K562 (cell line): ENCODE results near the gene MEGF11. TPM values are rescaled to one million over a fixed set of nuclear protein-coding genes. Genes with fewer than 3 reads are reported as not detected.

Source experiments
- ATAC-seq: fragments of 200-7000 bp; cut with Tn5 transposase; 3 replicates; pipeline ENCODE4 v1.9.1; 2020; ENCODE audit warnings: moderate library complexity
- BruUV-seq: library from RNA; stranded (reverse); fragments of 400-500 nt; replicated peaks from 2 replicates; lab custom pipeline; 2021; lab: Mats Ljungman, UMichigan
- CTCF ChIA-PET: fragments of 300-600 bp; formaldehyde crosslinking; extraction: SDS; loops from one replicate; lab custom pipeline; 2021; ENCODE audit warnings: low intra/inter-chr PET ratio; lab: Yijun Ruan, JAX
- POLR2A ChIA-PET: fragments of 300-600, 350-650 bp; sonication (Branson Sonifier 250); formaldehyde crosslinking; extraction: SDS; loops from one replicate; lab custom pipeline; 2021; ENCODE audit warnings: antibody characterized with exemption, inconsistent platforms; lab: Yijun Ruan, JAX
- DNase-seq, 4 experiments: peaks; one replicate each; pipeline versions ENCODE4 v3.0.0 to v3.0.0-alpha.2; 2011 to 2018; ENCODE audit warnings: low spot score in 3 of 4, mixed read lengths in 3 of 4; ENCODE audit errors: extremely low read depth in 1 of 4
- FAIRE-seq: peaks from 2 replicates; lab custom pipeline; 2011; peaks lifted over from hg19 to GRCh38; lab: Jason Lieb, UNC
- H2AFZ ChIP-seq: 2 replicates; pipeline ENCODE4 v1.6.0; 2011; ENCODE audit warnings: low read depth, low read length, control low read depth, inconsistent platforms
- H3K27ac ChIP-seq: fragments of 200-600 bp; 3 replicates; pipeline ENCODE4 v1.8.0; 2011; ENCODE audit warnings: low read depth, mild to moderate bottlenecking, control low read depth, inconsistent platforms, low read length, moderate library complexity, mixed read lengths; ENCODE audit errors: extremely low read depth
- H3K27me3 ChIP-seq, 2 experiments: fragments of 300-600 bp in 1 of 2; 2 replicates in 1 of 2; 3 replicates in 1 of 2; pipeline versions ENCODE4 v1.6.0 to v1.8.0; 2011; ENCODE audit warnings: inconsistent platforms in 2 of 2, low read length in 2 of 2, mild to moderate bottlenecking in 1 of 2, mixed read lengths in 1 of 2, moderate library complexity in 1 of 2; ENCODE audit not compliant: control insufficient read depth in 2 of 2, insufficient read depth in 2 of 2
- H3K36me3 ChIP-seq: fragments of 300-600 bp; 3 replicates; pipeline ENCODE4 v1.8.0; 2011; ENCODE audit warnings: mild to moderate bottlenecking, low read length, inconsistent platforms; ENCODE audit not compliant: control insufficient read depth, insufficient read depth
- H3K4me1 ChIP-seq, 2 experiments: fragments of 200-600 bp in 1 of 2; replicated peaks in 1 of 2; 2 replicates in 1 of 2; 3 replicates in 1 of 2; pipeline versions ENCODE4 v1.5.1 to v1.8.0; 2011; ENCODE audit warnings: inconsistent platforms in 2 of 2, low read length in 2 of 2, mild to moderate bottlenecking in 1 of 2, mixed read lengths in 1 of 2, moderate library complexity in 1 of 2; ENCODE audit not compliant: control insufficient read depth in 2 of 2, insufficient read depth in 2 of 2
- H3K4me2 ChIP-seq: 2 replicates; pipeline ENCODE4 v1.6.1; 2011; ENCODE audit warnings: low read length, control low read depth, inconsistent platforms, mixed read lengths; ENCODE audit not compliant: insufficient read depth
- H3K4me3 ChIP-seq: fragments of 200-600 bp; sonication (generic), shearing (Covaris generic); 2 replicates; pipeline ENCODE4 v1.5.1; 2016; ENCODE audit warnings: control low read depth, inconsistent platforms
- H3K79me2 ChIP-seq: fragments of 200-600 bp; 3 replicates; pipeline ENCODE4 v1.8.0; 2011; ENCODE audit warnings: low read length, inconsistent platforms; ENCODE audit not compliant: control insufficient read depth, insufficient read depth
- H3K9ac ChIP-seq, 2 experiments: 2 replicates each; pipeline versions ENCODE4 v1.6.0 to v1.6.1; 2011; ENCODE audit warnings: low read depth in 2 of 2, low read length in 2 of 2, control low read depth in 1 of 2, inconsistent platforms in 1 of 2, mild to moderate bottlenecking in 1 of 2, mixed read lengths in 1 of 2; ENCODE audit not compliant: insufficient read depth in 1 of 2
- H3K9me1 ChIP-seq: one replicate; pipeline ENCODE4 v1.6.0; 2011; ENCODE audit warnings: inconsistent platforms, mild to moderate bottlenecking, low read length, moderate library complexity; ENCODE audit not compliant: control insufficient read depth, insufficient read depth
- H3K9me3 ChIP-seq: replicated peaks from 2 replicates; pipeline ENCODE4 v1.5.1; 2011; ENCODE audit warnings: low read depth, low read length, inconsistent platforms; ENCODE audit not compliant: control insufficient read depth, insufficient read depth
- H4K20me1 ChIP-seq: replicated peaks from 2 replicates; pipeline ENCODE4 v1.6.1; 2011; ENCODE audit warnings: low read length, inconsistent platforms, mixed read lengths; ENCODE audit not compliant: control insufficient read depth, insufficient read depth
- EP300 ChIP-seq: IDR thresholded peaks from 2 replicates; pipeline ENCODE4 v1.6.1; 2012; ENCODE audit warnings: low read length, improper control_type of control experiment
- PCBP2 ChIP-seq: fragments of 200-400 bp; formaldehyde crosslinking; IDR thresholded peaks from 2 replicates; pipeline ENCODE4 v1.6.1; 2018; ENCODE audit warnings: low read length, low read depth, mild to moderate bottlenecking, moderate library complexity; ENCODE audit not compliant: poor library complexity, severe bottlenecking
- POLR2H ChIP-seq: IDR thresholded peaks from 2 replicates; pipeline ENCODE4 v1.6.1; 2016; ENCODE audit warnings: missing genetic modification characterization, low read depth, mild to moderate bottlenecking, control low read depth, missing compliant biosample characterization, moderate library complexity
- RBM25 ChIP-seq: fragments of 200-400 bp; formaldehyde crosslinking; IDR thresholded peaks from 2 replicates; pipeline ENCODE4 v1.6.1; 2018; ENCODE audit warnings: low read length, low read depth, moderate library complexity; ENCODE audit not compliant: severe bottlenecking
- ZBED1 ChIP-seq: IDR thresholded peaks from 2 replicates; pipeline ENCODE4 v1.6.1; 2014
- ZNF239 ChIP-seq: fragments of 250-450 bp; sonication (Bioruptor Pico); IDR thresholded peaks from 2 replicates; pipeline ENCODE4 v1.4.0; 2020; ENCODE audit warnings: mild to moderate bottlenecking
- ZNF695 ChIP-seq: fragments of 450-650 bp; formaldehyde crosslinking; IDR thresholded peaks from 2 replicates; pipeline ENCODE4 v1.4.0; 2020; ENCODE audit warnings: mild to moderate bottlenecking, moderate library complexity
- WGBS: fragments of 100-300 bp; shearing (Covaris generic); methylation state at CpG from one replicate; pipeline ENCODE4 v1.1.6; 2016; ENCODE audit warnings: low coverage, mixed read lengths; ENCODE audit not compliant: insufficient coverage; ENCODE audit errors: missing lambda C conversion rate; 5-methylcytosine and 5-hydroxymethylcytosine counted together
- in situ Hi-C: fragments of 300-500 bp; cut with MboI; formaldehyde crosslinking; loops from 4 replicates; pipeline ENCODE4 v1.15.0; 2018; ENCODE audit warnings: inconsistent platforms, mixed read lengths
- intact Hi-C: fragments of 100-400 bp; cut with micrococcal nuclease; formaldehyde crosslinking; loops from 2 replicates; pipeline ENCODE4 v1.14.2; 2022
- polyA plus RNA-seq, 8 experiments: library from polyadenylated mRNA; depleted of rRNA in 4 of 8; stranded (reverse) in 5 of 8; unstranded in 3 of 8; fragments of >200 nt; fragmentation: Nextera tagmentation in 2 of 8; fragmentation: Illumina TruSeq in 1 of 8; extraction: Ambion mirVana in 2 of 8; extraction: Trizol in 1 of 8; gene quantifications; 2 replicates each; pipeline versions ENCODE4 v1.2.1 to v1.2.3, GENCODE V29; 2011 to 2014; ENCODE audit warnings: inconsistent platforms in 1 of 8, missing spikeins in 1 of 8
- total RNA-seq, 7 experiments: library from RNA; depleted of rRNA in 6 of 7; stranded (reverse); fragments of >200 nt in 6 of 7; fragmentation: Illumina TruSeq in 2 of 7; extraction: Trizol in 2 of 7; gene quantifications; 2 replicates each; pipeline versions ENCODE4 v1.2.1 to v1.2.3, GENCODE V29; 2011 to 2021; ENCODE audit warnings: low replicate concordance in 1 of 7
- TF ChIP-seq, protein P1 (sequence below): sonication (generic); formaldehyde crosslinking; IDR thresholded peaks from 2 replicates; pipeline ENCODE4 v1.8.0; 2022; ENCODE audit warnings: missing genetic modification reagents, mild to moderate bottlenecking, moderate library complexity, borderline replicate concordance

The MEGF11 gene
- total and polyA plus RNA-seq, 9 of the 15 experiments (the other 6 are each of a cell fraction or from before 2014, with no cell fraction given), result 0.06 to 0.23 (median 0.20) TPM; not detected in 6

DNA sequence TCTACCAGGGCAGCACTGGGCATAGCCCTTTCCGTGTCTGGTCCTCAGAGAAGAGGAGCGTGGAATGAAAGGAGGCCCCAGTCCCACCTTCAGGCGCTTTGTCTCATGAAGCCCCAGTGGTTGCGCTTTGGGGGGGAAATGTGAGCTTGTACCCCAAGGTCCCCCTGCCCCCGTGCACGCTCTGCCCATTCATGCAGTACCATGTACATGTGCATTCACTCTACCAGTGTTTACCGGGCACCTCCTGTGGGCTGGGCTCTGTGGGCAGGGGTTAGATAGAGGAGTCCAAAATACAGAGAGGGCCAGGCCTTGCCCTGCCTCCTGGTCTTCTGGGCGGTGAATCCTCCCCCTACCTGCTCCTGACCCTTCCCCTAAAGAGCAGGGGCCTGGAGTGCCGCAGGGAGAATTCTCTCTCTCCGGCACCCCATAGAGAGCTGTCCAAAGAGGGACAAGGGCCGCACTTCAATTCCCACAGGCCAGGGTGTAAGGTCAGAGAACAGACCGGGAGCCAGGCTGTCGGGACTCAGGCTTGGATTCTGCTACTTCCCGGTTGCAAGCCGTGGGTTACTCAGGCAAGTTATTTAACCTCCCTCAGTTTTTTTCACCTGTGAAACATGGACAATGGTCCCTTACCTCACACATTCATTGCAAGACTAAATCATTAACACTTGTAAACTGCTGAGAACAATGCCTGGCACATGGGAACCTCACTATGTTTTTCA, 153.4 kb downstream of the MEGF11 start:
- ChIA-PET CTCF (no interaction called here), POLR2A (no interaction called here)
- in situ Hi-C loops, result no loop called here
- Histone ChIP-seq H3K4me2 (no peak overlapping the region), H3K4me3 (no peak overlapping the region), H3K27ac (no peak overlapping the region), H3K9ac (no peak overlapping the region), H3K9me3 (no peaks in the 10 kb centered on the region), H3K9me1 (no peaks in the 10 kb centered on the region), H2AFZ (no peak overlapping the region), H3K36me3 (no peaks in the 10 kb centered on the region), H3K79me2 (no peaks in the 10 kb centered on the region), H4K20me1 (peaks cover 19% of the 10 kb centered on the region; the same call in 1 of the 2 replicates)
- BruUV-seq, result no TSS peak
- ATAC-seq, result no peak
- no peak for FAIRE-seq
- WGBS, result 5% methylated on average over 14 of the region's 15 CpGs
- TF ChIP-seq ZBED1 (no peak), EP300 (no peak), PCBP2 (no peak), ZNF239 (CRISPR knock-in tag) (no peak), RBM25 (no peak), POLR2H (no peak), ZNF695 (CRISPR knock-in tag) (no peak)
- TF ChIP-seq, protein P1, sequence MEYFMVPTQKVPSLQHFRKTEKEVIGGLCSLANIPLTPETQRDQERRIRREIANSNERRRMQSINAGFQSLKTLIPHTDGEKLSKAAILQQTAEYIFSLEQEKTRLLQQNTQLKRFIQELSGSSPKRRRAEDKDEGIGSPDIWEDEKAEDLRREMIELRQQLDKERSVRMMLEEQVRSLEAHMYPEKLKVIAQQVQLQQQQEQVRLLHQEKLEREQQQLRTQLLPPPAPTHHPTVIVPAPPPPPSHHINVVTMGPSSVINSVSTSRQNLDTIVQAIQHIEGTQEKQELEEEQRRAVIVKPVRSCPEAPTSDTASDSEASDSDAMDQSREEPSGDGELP (CRISPR knock-in tag), result no peak
- TF ChIP-seq, all 486 proteins: peak for 0
- H3K27me3 ChIP-seq, result peaks cover 29 to 70% of the 10 kb centered on the region in 2 experiments; a peak in 4 of 5 replicates
- H3K4me1 ChIP-seq, result no peaks in the 10 kb centered on the region
- intact Hi-C loops, result no loop called here
- no peak for DNase-seq
